ENCODE results near the gene RBMS1. TPM values are rescaled to one million over a fixed set of nuclear protein-coding genes. Genes with fewer than 3 reads are reported as not detected.

RBMS1 gene
- total RNA-seq, 1 donor from 2014 or later = 136 TPM

GRCh38 chr2:160271171-160272086 is 222.2 kb downstream of the RBMS1 start:
- H3K27me3 Mint-ChIP-seq (ENCODE audit: unreplicated experiment) = peaks cover 15% of the 10 kb centered on the region
- TF ChIP-seq, protein P1, sequence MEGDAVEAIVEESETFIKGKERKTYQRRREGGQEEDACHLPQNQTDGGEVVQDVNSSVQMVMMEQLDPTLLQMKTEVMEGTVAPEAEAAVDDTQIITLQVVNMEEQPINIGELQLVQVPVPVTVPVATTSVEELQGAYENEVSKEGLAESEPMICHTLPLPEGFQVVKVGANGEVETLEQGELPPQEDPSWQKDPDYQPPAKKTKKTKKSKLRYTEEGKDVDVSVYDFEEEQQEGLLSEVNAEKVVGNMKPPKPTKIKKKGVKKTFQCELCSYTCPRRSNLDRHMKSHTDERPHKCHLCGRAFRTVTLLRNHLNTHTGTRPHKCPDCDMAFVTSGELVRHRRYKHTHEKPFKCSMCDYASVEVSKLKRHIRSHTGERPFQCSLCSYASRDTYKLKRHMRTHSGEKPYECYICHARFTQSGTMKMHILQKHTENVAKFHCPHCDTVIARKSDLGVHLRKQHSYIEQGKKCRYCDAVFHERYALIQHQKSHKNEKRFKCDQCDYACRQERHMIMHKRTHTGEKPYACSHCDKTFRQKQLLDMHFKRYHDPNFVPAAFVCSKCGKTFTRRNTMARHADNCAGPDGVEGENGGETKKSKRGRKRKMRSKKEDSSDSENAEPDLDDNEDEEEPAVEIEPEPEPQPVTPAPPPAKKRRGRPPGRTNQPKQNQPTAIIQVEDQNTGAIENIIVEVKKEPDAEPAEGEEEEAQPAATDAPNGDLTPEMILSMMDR (IDR thresholded peaks at IDR 0.05; ENCODE audit: unreplicated experiment) = no peak
- no peak for DNase-seq (ENCODE audit: low spot score)
- peaks cover 31% of the 10 kb centered on the region for H3K36me3 Mint-ChIP-seq (ENCODE audit: low read depth, unreplicated experiment)
- peak overlapping the region; percentile 81 for H3K27ac Mint-ChIP-seq (ENCODE audit: unreplicated experiment)
- H3K9me3 Mint-ChIP-seq (ENCODE audit: unreplicated experiment) = no peaks in the 10 kb centered on the region
- H3K4me3 Mint-ChIP-seq (ENCODE audit: unreplicated experiment) = no peak overlapping the region
- H3K4me1 Mint-ChIP-seq (ENCODE audit: unreplicated experiment) = peaks cover 20% of the 10 kb centered on the region

- H3K9me3 Mint-ChIP-seq (ENCODE audit: unreplicated experiment) = no peaks in the 10 kb centered on the region
- H3K27me3 Mint-ChIP-seq (ENCODE audit: unreplicated experiment) = peaks cover 16% of the 10 kb centered on the region
- peaks cover 24% of the 10 kb centered on the region for H3K36me3 Mint-ChIP-seq (ENCODE audit: low read depth, unreplicated experiment)
- peak overlapping the region; percentile 81 for H3K27ac Mint-ChIP-seq (ENCODE audit: unreplicated experiment)
- TF ChIP-seq, protein P1 (IDR thresholded peaks at IDR 0.05; ENCODE audit: unreplicated experiment) = no peak
- no peak for DNase-seq (ENCODE audit: low spot score)
- peaks cover 20% of the 10 kb centered on the region for H3K4me1 Mint-ChIP-seq (ENCODE audit: unreplicated experiment)
- peak overlapping the region; percentile 82 for H3K4me3 Mint-ChIP-seq (ENCODE audit: unreplicated experiment)
These were observed 223.0 kb downstream of the RBMS1 start for GRCh38 chr2:160270571-160271113.

- H3K27ac Mint-ChIP-seq (ENCODE audit: unreplicated experiment) = peak overlapping the region; percentile 81
- peak overlapping the region; percentile 82 for H3K4me3 Mint-ChIP-seq (ENCODE audit: unreplicated experiment)
- TF ChIP-seq, protein P1 (IDR thresholded peaks at IDR 0.05; ENCODE audit: unreplicated experiment) = peak; percentile 49
- DNase-seq (ENCODE audit: low spot score) = peak; percentile 85
- H3K9me3 Mint-ChIP-seq (ENCODE audit: unreplicated experiment) = no peaks in the 10 kb centered on the region
- peaks cover 20% of the 10 kb centered on the region for H3K36me3 Mint-ChIP-seq (ENCODE audit: low read depth, unreplicated experiment)
- H3K27me3 Mint-ChIP-seq (ENCODE audit: unreplicated experiment) = peaks cover 15% of the 10 kb centered on the region
- H3K4me1 Mint-ChIP-seq (ENCODE audit: unreplicated experiment) = peaks cover 20% of the 10 kb centered on the region
These were observed 223.6 kb downstream of the RBMS1 start for GRCh38 chr2:160269803-160270570.

- H3K27ac Mint-ChIP-seq (ENCODE audit: unreplicated experiment) = peak overlapping the region; percentile 78
- DNase-seq (ENCODE audit: low spot score) = no peak
- peaks cover 15% of the 10 kb centered on the region for H3K27me3 Mint-ChIP-seq (ENCODE audit: unreplicated experiment)
- no peaks in the 10 kb centered on the region for H3K9me3 Mint-ChIP-seq (ENCODE audit: unreplicated experiment)
- TF ChIP-seq, protein P1 (IDR thresholded peaks at IDR 0.05; ENCODE audit: unreplicated experiment) = no peak
- peaks cover 17% of the 10 kb centered on the region for H3K36me3 Mint-ChIP-seq (ENCODE audit: low read depth, unreplicated experiment)
- peaks cover 20% of the 10 kb centered on the region for H3K4me1 Mint-ChIP-seq (ENCODE audit: unreplicated experiment)
- peak overlapping the region; percentile 71 for H3K4me3 Mint-ChIP-seq (ENCODE audit: unreplicated experiment)
These were observed 224.2 kb downstream of the RBMS1 start for GRCh38 chr2:160269365-160269764.
